SK-N-SH (cell line): ENCODE data around the gene PEMT. TPM values are rescaled to one million over a fixed set of nuclear protein-coding genes. Genes with fewer than 3 reads are reported as not detected.

Experiments used
- CTCF ChIA-PET: fragments of 300-600, 350-600 bp; formaldehyde crosslinking; extraction: SDS; loops from one replicate; lab custom pipeline; 2021; lab: Yijun Ruan, JAX
- POLR2A ChIA-PET: fragments of 350-600 bp; sonication (Branson Sonifier 250); formaldehyde crosslinking; extraction: SDS; loops from one replicate; lab custom pipeline; 2020; ENCODE audit warnings: antibody characterized with exemption, inconsistent platforms; lab: Yijun Ruan, JAX
- DNase-seq: peaks from one replicate; pipeline ENCODE4 v3.0.0; 2012
- H2AFZ ChIP-seq: fragments of 200-600 bp; sonication (generic); 2 replicates; pipeline ENCODE4 v1.8.1; 2016; ENCODE audit warnings: antibody characterized with exemption, mild to moderate bottlenecking, low read depth
- H3F3A ChIP-seq: fragments of 200-600 bp; sonication (generic); replicated peaks from 2 replicates; pipeline ENCODE3; 2016; ENCODE audit warnings: antibody characterized with exemption, mild to moderate bottlenecking; ENCODE audit not compliant: insufficient read depth
- H3K27ac ChIP-seq, 2 experiments: fragments of 200-500 bp in 1 of 2; fragments of 200-600 bp in 1 of 2; sonication (Bioruptor generic) in 1 of 2; sonication (generic), shearing (Covaris generic) in 1 of 2; 2 replicates each; pipeline versions ENCODE4 v1.5.1 to v1.6.1; 2014 to 2016; ENCODE audit warnings: low read depth in 2 of 2, inconsistent platforms in 1 of 2, low read length in 1 of 2, mild to moderate bottlenecking in 1 of 2, mixed read lengths in 1 of 2
- H3K27me3 ChIP-seq: fragments of 200-600 bp; sonication (generic), shearing (Covaris generic); 2 replicates; pipeline ENCODE4 v1.6.1; 2016; ENCODE audit warnings: mixed run types; ENCODE audit not compliant: insufficient read depth
- H3K36me3 ChIP-seq, 2 experiments: fragments of 200-500 bp in 1 of 2; fragments of 200-600 bp in 1 of 2; sonication (Bioruptor generic) in 1 of 2; sonication (generic) in 1 of 2; replicated peaks in 1 of 2; 2 replicates each; pipeline versions ENCODE3 to v1.5.1; 2014 to 2016; ENCODE audit warnings: low read length in 1 of 2, mild to moderate bottlenecking in 1 of 2; ENCODE audit not compliant: insufficient read depth in 2 of 2, control insufficient read depth in 1 of 2
- H3K4me1 ChIP-seq, 2 experiments: fragments of 200-500 bp in 1 of 2; fragments of 200-600 bp in 1 of 2; sonication (Bioruptor generic) in 1 of 2; sonication (generic), shearing (Covaris generic) in 1 of 2; 2 replicates each; pipeline versions ENCODE4 v1.5.1 to v1.6.1; 2014 to 2016; ENCODE audit warnings: low read depth in 1 of 2, low read length in 1 of 2, mixed run types in 1 of 2; ENCODE audit not compliant: insufficient read depth in 2 of 2, control insufficient read depth in 1 of 2
- H3K4me2 ChIP-seq: fragments of 200-600 bp; sonication (generic), shearing (Covaris generic); 2 replicates; pipeline ENCODE4 v1.6.1; 2017; ENCODE audit warnings: mixed run types
- H3K4me3 ChIP-seq, 2 experiments: fragments of 200-500 bp in 1 of 2; fragments of 200-600 bp in 1 of 2; sonication (Bioruptor generic) in 1 of 2; sonication (generic), shearing (Covaris generic) in 1 of 2; 2 replicates each; pipeline versions ENCODE4 v1.5.1 to v1.8.1; 2014 to 2016; ENCODE audit warnings: low read depth in 2 of 2, inconsistent platforms in 1 of 2, low read length in 1 of 2, mild to moderate bottlenecking in 1 of 2, mixed read lengths in 1 of 2, moderate library complexity in 1 of 2
- H3K79me2 ChIP-seq: fragments of 200-600 bp; sonication (generic); 2 replicates; pipeline ENCODE4 v1.8.1; 2017; ENCODE audit warnings: mild to moderate bottlenecking; ENCODE audit not compliant: insufficient read depth
- H3K9ac ChIP-seq: fragments of 200-600 bp; sonication (generic); 2 replicates; pipeline ENCODE4 v1.6.1; 2017; ENCODE audit warnings: mixed run types
- H3K9me2 ChIP-seq: fragments of 200-600 bp; sonication (generic); 2 replicates; pipeline ENCODE4 v1.6.1; 2017; ENCODE audit warnings: mixed run types
- H3K9me3 ChIP-seq: fragments of 200-600 bp; sonication (generic); 2 replicates; pipeline ENCODE4 v1.6.1; 2017; ENCODE audit warnings: mixed run types, mild to moderate bottlenecking, moderate library complexity
- H4K20me1 ChIP-seq: fragments of 200-600 bp; sonication (generic); 2 replicates; pipeline ENCODE4 v1.6.1; 2017; ENCODE audit warnings: mild to moderate bottlenecking, mixed run types; ENCODE audit not compliant: insufficient read depth
- CHD2 ChIP-seq: fragments of 150-350 bp; IDR thresholded peaks from 2 replicates; pipeline ENCODE4 v1.6.1; 2018; ENCODE audit warnings: low read length; ENCODE audit not compliant: partially characterized antibody
- ELF1 ChIP-seq: IDR thresholded peaks from 2 replicates; pipeline ENCODE4 v1.4.0; 2012
- EZH2phosphoT487 ChIP-seq: fragments of 200-600 bp; sonication (generic); IDR thresholded peaks from 2 replicates; pipeline ENCODE4 v1.6.1; 2017; ENCODE audit warnings: low read depth, mixed run types, mild to moderate bottlenecking, antibody characterized with exemption, moderate library complexity, borderline replicate concordance
- FOSL2 ChIP-seq: IDR thresholded peaks from 2 replicates; pipeline ENCODE4 v1.4.0; 2012; ENCODE audit warnings: low read depth, mild to moderate bottlenecking, moderate library complexity, borderline replicate concordance
- IRF3 ChIP-seq: fragments of 150-350 bp; IDR thresholded peaks from 2 replicates; pipeline ENCODE4 v1.6.1; 2016; ENCODE audit warnings: mild to moderate bottlenecking, low read depth, low read length
- JUND ChIP-seq: IDR thresholded peaks from 2 replicates; pipeline ENCODE4 v1.4.0; 2012
- NRF1 ChIP-seq: IDR thresholded peaks from 2 replicates; pipeline ENCODE4 v1.6.1; 2012; ENCODE audit warnings: low read depth, mild to moderate bottlenecking, low read length
- POLR2AphosphoS5 ChIP-seq: IDR thresholded peaks from 2 replicates; pipeline ENCODE4 v1.6.1; 2012; ENCODE audit warnings: low read depth, low read length
- RFX5 ChIP-seq: IDR thresholded peaks from 2 replicates; pipeline ENCODE4 v1.6.1; 2012; ENCODE audit warnings: mild to moderate bottlenecking, improper control_type of control experiment, low read length
- RXRA ChIP-seq: IDR thresholded peaks from 2 replicates; pipeline ENCODE4 v1.4.0; 2012; ENCODE audit warnings: low read depth, mild to moderate bottlenecking, borderline replicate concordance
- SIN3A ChIP-seq: IDR thresholded peaks from 2 replicates; pipeline ENCODE4 v1.6.1; 2012; ENCODE audit warnings: low read depth, mild to moderate bottlenecking, low read length, moderate library complexity, borderline replicate concordance
- TAF1 ChIP-seq: IDR thresholded peaks from 2 replicates; pipeline ENCODE4 v1.6.1; 2012; ENCODE audit warnings: low read depth, mild to moderate bottlenecking, low read length, moderate library complexity, borderline replicate concordance
- TCF12 ChIP-seq: IDR thresholded peaks from 2 replicates; pipeline ENCODE4 v1.4.0; 2012
- YY1 ChIP-seq: IDR thresholded peaks from 2 replicates; pipeline ENCODE4 v1.4.0; 2012; ENCODE audit warnings: low read depth, mild to moderate bottlenecking
- ZBTB33 ChIP-seq: IDR thresholded peaks from 2 replicates; pipeline ENCODE4 v1.4.0; 2012; ENCODE audit warnings: low read depth, borderline replicate concordance
- WGBS: methylation state at CpG from one replicate; pipeline ENCODE4 v1.1.6; 2017; ENCODE audit warnings: low lambda C conversion rate; 5-methylcytosine and 5-hydroxymethylcytosine counted together
- polyA plus RNA-seq, 3 experiments: library from polyadenylated mRNA; depleted of rRNA; stranded (reverse); fragments of >200 nt; gene quantifications; 2 replicates each; pipeline ENCODE4 v1.2.3, GENCODE V29; 2012

The PEMT gene
- polyA plus RNA-seq, 1 of the 3 experiments (the other 2 are of a cell fraction), result 52.8 TPM

- TF ChIP-seq IRF3 (no peak), ZBTB33 (no peak), POLR2AphosphoS5 (no peak), FOSL2 (no peak), SIN3A (no peak), ELF1 (no peak), TAF1 (no peak), YY1 (no peak), CHD2 (no peak)
These were observed 33.7 kb downstream of the PEMT start (continued) for GRCh38 chr17:17557796-17558195.

- no peaks in the 10 kb centered on the region for H3F3A ChIP-seq
- CTCF ChIA-PET, result interaction anchor here (0.8 to 5.4 kb wide), 2 partner anchors 12 to 200 kb away, joined by 3 to 18 read pairs; no protein-coding TSS in a partner anchor
These were observed 34.8 kb downstream of the PEMT start for GRCh38 chr17:17556671-17557070.

GRCh38 chr17:17555906-17556305 is 35.6 kb downstream of the PEMT start:
- H3K4me2 ChIP-seq, result no peak overlapping the region
- no peaks in the 10 kb centered on the region for H3K27me3 ChIP-seq
- H4K20me1 ChIP-seq, result 0 out of 2 replicates have a peak, but pooled peaks cover 2% of the 10 kb centered on the region
- TF ChIP-seq EZH2phosphoT487, result no peak
- no peak for TF ChIP-seq RFX5
- TF ChIP-seq JUND, result no peak
- 70% methylated on average over 2 of the region's 8 CpGs for WGBS
- ChIA-PET CTCF (interaction anchor here (2.2 to 5.4 kb wide), 2 partner anchors 12 to 59 kb away, joined by 15 to 18 read pairs; partner anchors contain the start of gene RASD1), POLR2A (interaction anchor here (1.9 kb wide), 1 partner anchor 60 kb away, joined by 5 read pairs; the partner anchor contains the start of gene RASD1)
- H2AFZ ChIP-seq, result no peak overlapping the region
- no peak overlapping the region for H3K9ac ChIP-seq
- no peaks in the 10 kb centered on the region for H3K36me3 ChIP-seq
- H3K9me2 ChIP-seq, result no peaks in the 10 kb centered on the region
- H3K27ac ChIP-seq, result no peak overlapping the region
- H3K9me3 ChIP-seq, result no peaks in the 10 kb centered on the region
- no peak for DNase-seq
- peaks cover 0 to 9% of the 10 kb centered on the region in 2 experiments; a peak in 1 of 4 replicates for H3K4me1 ChIP-seq
- no peaks in the 10 kb centered on the region for H3K79me2 ChIP-seq
- H3F3A ChIP-seq, result no peaks in the 10 kb centered on the region
- no peak overlapping the region for H3K4me3 ChIP-seq

More at GRCh38 chr17:17556671-17557070, 34.8 kb downstream of the PEMT start:
- Histone ChIP-seq H3K9me3 (no peaks in the 10 kb centered on the region), H3K9me2 (no peaks in the 10 kb centered on the region), H2AFZ (no peak overlapping the region), H3K27me3 (no peaks in the 10 kb centered on the region), H3K79me2 (no peaks in the 10 kb centered on the region), H3K9ac (no peak overlapping the region), H3K36me3 (no peaks in the 10 kb centered on the region), H3K4me2 (no peak overlapping the region), H4K20me1 (0 out of 2 replicates have a peak, but pooled peaks cover 2% of the 10 kb centered on the region), H3K4me1 (peaks cover 0 to 1% of the 10 kb centered on the region in 2 experiments; a peak in 1 of 4 replicates), H3K27ac (no peak overlapping the region), H3K4me3 (no peak overlapping the region)
- TF ChIP-seq RXRA (no peak), NRF1 (no peak), TCF12 (no peak)
- 100% methylated on average over 1 of the region's 4 CpGs for WGBS
- POLR2A ChIA-PET, result interaction anchor here (0.6 kb wide), 1 partner anchor 369 kb away, joined by 6 read pairs; no protein-coding TSS in a partner anchor
- no peak for DNase-seq
